ENCODE measurements around the gene PLAC8. TPM values are rescaled to one million over a fixed set of nuclear protein-coding genes. Genes with fewer than 3 reads are reported as not detected.
"Not testable (repeated sequence)": the region's sequence is repeated elsewhere in the genome, so short reads cannot be mapped to it uniquely, and the experiment has no call there.

The PLAC8 gene
- total RNA-seq, 4 donors from 2014 or later: 27.3 to 569 (median 401) TPM

DNA sequence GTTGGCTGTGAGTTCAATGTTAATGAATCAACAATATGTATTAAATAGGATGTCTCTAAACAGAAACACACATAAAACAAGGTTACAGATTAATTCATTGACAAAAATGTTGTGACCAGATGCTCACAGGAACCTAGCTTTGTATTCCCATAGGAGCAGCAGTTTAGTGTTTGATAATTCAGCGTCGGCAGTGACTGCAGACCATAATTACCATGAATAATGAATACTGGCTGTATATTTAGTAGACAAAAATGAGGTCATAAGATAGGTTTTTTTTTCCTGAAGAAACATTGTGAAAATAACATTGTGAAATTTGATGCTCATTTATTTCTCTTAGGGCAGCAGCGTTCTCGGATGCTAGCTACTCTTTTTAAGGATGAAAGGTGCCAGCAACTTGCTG, 51.8 kb downstream of the PLAC8 start:
- H3K9me3 ChIP-seq: no peaks in the 10 kb centered on the region
- peaks cover 0 to 5% (median 0%) of the 10 kb centered on the region in 4 donors for H3K4me1 ChIP-seq
- WGBS, 2 donors (ENCODE audit: low coverage in 1 of 2): 89 to 94% methylated on average over 4 of the region's 4 CpGs
- H3K4me3 ChIP-seq: no peak overlapping the region
- H3K27me3 ChIP-seq: no peaks in the 10 kb centered on the region
- in situ Hi-C loops (cut with MboI; ENCODE audit: low pct_ligation_motif_present in 1 of 4, low pct_unique_long_range_greater_than_20kb in 1 of 4, low sequenced_read_pairs in 3 of 4) (loop anchor here in 1 of 4 donors (10.0 kb wide), 1 partner anchor 202 kb away; no protein-coding TSS in a partner anchor), intact Hi-C loops (cut with DNase I; ENCODE audit: low total_unique reads) (no loop called here)
- H3K27ac ChIP-seq: no peak overlapping the region
- TF ChIP-seq, protein P1, sequence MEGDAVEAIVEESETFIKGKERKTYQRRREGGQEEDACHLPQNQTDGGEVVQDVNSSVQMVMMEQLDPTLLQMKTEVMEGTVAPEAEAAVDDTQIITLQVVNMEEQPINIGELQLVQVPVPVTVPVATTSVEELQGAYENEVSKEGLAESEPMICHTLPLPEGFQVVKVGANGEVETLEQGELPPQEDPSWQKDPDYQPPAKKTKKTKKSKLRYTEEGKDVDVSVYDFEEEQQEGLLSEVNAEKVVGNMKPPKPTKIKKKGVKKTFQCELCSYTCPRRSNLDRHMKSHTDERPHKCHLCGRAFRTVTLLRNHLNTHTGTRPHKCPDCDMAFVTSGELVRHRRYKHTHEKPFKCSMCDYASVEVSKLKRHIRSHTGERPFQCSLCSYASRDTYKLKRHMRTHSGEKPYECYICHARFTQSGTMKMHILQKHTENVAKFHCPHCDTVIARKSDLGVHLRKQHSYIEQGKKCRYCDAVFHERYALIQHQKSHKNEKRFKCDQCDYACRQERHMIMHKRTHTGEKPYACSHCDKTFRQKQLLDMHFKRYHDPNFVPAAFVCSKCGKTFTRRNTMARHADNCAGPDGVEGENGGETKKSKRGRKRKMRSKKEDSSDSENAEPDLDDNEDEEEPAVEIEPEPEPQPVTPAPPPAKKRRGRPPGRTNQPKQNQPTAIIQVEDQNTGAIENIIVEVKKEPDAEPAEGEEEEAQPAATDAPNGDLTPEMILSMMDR (IDR thresholded peaks at IDR 0.05): no peak
- TF ChIP-seq EP300 (IDR thresholded peaks at IDR 0.05; ENCODE audit: low read depth): no peak
- no peak for TF ChIP-seq POLR2A (IDR thresholded peaks at IDR 0.05)
- no peak for TF ChIP-seq POLR2AphosphoS5 (IDR thresholded peaks at IDR 0.05)
- H3K36me3 ChIP-seq: peaks cover 0 to 57% (median 27%) of the 10 kb centered on the region in 4 donors
- DNase-seq: no peak

DNA sequence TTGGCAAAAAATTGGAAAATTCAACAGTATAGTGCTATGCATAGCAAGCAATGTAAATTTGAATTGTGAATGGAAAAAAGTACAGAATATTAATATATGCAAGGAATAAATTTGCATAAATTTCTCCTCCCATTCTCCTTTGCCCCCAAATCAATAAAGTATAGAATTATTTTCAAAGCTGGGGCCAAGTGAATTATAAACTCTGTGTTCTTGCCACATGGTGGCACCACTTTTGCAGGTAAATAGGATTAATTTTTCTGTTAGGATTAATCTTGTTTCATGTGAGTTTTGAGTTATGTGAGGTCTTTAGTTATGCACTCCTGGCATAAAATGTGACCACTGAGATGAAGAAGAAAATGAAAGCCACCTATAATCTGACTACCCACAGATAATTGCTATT, 59.6 kb downstream of the PLAC8 start:
- H3K4me1 ChIP-seq: no peaks in the 10 kb centered on the region
- no peaks in the 10 kb centered on the region for H3K27me3 ChIP-seq
- peaks cover 0 to 29% (median 9%) of the 10 kb centered on the region in 4 donors for H3K36me3 ChIP-seq
- DNase-seq: no peak
- in situ Hi-C loops (cut with MboI; ENCODE audit: low pct_ligation_motif_present in 1 of 4, low pct_unique_long_range_greater_than_20kb in 1 of 4, low sequenced_read_pairs in 3 of 4): no loop called here
- intact Hi-C loops (cut with DNase I; ENCODE audit: low total_unique reads): no loop called here
- H3K9me3 ChIP-seq: no peaks in the 10 kb centered on the region
- no peak overlapping the region for H3K27ac ChIP-seq
- no peak overlapping the region for H3K4me3 ChIP-seq
- TF ChIP-seq, protein P1 (IDR thresholded peaks at IDR 0.05): peak in 4 of 5 experiments; percentile 13 to 45 (median 32)
- no peak for TF ChIP-seq POLR2A (IDR thresholded peaks at IDR 0.05)
- TF ChIP-seq POLR2AphosphoS5 (IDR thresholded peaks at IDR 0.05): no peak
- no peak for TF ChIP-seq EP300 (IDR thresholded peaks at IDR 0.05; ENCODE audit: low read depth)

DNA sequence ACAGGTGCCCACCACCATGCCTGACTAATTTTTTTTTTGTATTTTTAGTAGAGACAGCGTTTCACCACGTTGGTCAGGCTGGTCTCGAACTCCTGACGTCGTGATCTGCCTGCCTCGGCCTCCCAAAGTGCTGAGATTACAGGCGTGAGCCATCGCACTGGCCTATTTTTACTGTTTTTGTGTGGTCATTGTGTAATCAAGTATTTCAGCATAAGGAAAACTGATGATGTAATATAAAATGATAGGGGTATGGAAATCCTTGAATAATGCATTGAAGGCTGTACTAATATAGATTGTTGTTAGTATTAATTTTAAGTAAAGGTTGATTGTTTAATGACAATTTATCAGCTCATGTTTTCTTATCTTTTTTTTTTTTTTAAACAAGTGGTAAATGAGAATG, 65.7 kb downstream of the PLAC8 start:
- H3K4me3 ChIP-seq; DNase-seq; H3K27me3 ChIP-seq; H3K9me3 ChIP-seq; H3K4me1 ChIP-seq; intact Hi-C loops (cut with DNase I; ENCODE audit: low total_unique reads); H3K27ac ChIP-seq: not testable (repeated sequence)
- WGBS, 2 donors (ENCODE audit: low coverage in 1 of 2): 91 to 94% methylated on average over 8 of the region's 8 CpGs
- in situ Hi-C loops (cut with MboI; ENCODE audit: low pct_ligation_motif_present in 1 of 4, low pct_unique_long_range_greater_than_20kb in 1 of 4, low sequenced_read_pairs in 3 of 4): loop anchor here in 2 of 4 donors (25.0 kb wide), 3 partner anchors 389 to 586 kb away; partner anchors contain the start of genes HELQ (in 1 of the 2) and MRPS18C (in 1 of the 2)
- H3K36me3 ChIP-seq: peaks cover 0 to 12% (median 5%) of the 10 kb centered on the region in 4 donors

DNA sequence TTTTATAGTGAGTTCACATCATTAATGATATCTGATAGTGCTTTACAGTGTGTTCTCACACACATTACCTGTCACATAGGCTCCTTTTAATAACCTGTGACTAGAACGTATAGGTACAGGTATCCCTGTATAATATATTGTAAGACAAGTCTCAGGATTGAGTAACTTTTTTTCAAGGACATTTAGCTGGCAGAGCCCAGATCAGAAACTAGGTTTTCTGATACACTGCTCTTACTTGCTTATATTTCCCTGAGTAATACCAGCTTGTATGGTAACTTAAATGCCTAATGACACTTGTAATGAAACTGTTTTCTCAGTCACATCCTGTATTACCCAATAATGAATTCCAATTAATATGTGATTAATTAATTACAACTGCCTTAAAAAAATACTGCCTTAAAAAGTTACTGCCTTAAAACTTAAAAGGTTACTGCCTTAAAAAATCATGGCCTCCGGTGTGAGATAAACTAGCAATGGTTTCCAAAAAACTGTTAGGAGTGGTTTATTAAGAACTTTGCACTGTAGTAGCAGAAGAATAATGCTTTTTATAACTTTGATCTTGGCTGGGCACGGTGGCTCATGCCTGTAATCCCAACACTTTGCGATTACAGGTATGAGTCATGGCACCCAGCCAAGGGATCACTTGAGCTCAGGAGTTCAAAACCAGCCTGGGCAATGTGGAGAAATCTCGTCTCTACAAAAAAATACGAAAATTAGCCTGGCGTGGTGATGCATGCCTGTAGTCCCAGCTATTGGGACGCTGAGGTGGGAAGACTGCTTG, 67.6 kb downstream of the PLAC8 start:
- no peaks in the 10 kb centered on the region for H3K9me3 ChIP-seq
- in situ Hi-C loops (cut with MboI; ENCODE audit: low pct_ligation_motif_present in 1 of 4, low pct_unique_long_range_greater_than_20kb in 1 of 4, low sequenced_read_pairs in 3 of 4) (loop anchor here in 2 of 4 donors (25.0 kb wide), 3 partner anchors 390 to 585 kb away; partner anchors contain the start of genes HELQ (in 1 of the 2) and MRPS18C (in 1 of the 2)), intact Hi-C loops (cut with DNase I; ENCODE audit: low total_unique reads) (no loop called here)
- H3K27me3 ChIP-seq: no peaks in the 10 kb centered on the region
- 64 to 68% methylated on average over 8 of the region's 8 CpGs for WGBS, 2 donors (ENCODE audit: low coverage in 1 of 2)
- H3K4me3 ChIP-seq: no peak overlapping the region
- TF ChIP-seq POLR2A (IDR thresholded peaks at IDR 0.05) (no peak), EP300 (IDR thresholded peaks at IDR 0.05; ENCODE audit: low read depth) (no peak), POLR2AphosphoS5 (IDR thresholded peaks at IDR 0.05) (no peak)
- TF ChIP-seq, protein P1 (IDR thresholded peaks at IDR 0.05): no peak
- no peak overlapping the region for H3K27ac ChIP-seq
- peaks cover 0 to 9% (median 0%) of the 10 kb centered on the region in 4 donors for H3K4me1 ChIP-seq
- DNase-seq: peak; percentile 41
- peaks cover 0 to 11% (median 3%) of the 10 kb centered on the region in 4 donors for H3K36me3 ChIP-seq

Data from transverse colon (tissue), 4 donors.